SK-N-SH treated with all-trans-retinoic acid at 6 μM for 48 hours (cell line): Measurements from ENCODE around the gene PCSK1.

ENCODE experiments used
- ARNTL ChIP-seq: fragments of 450-650 bp; formaldehyde crosslinking; IDR thresholded peaks from 2 replicates; pipeline ENCODE4 v1.5.0; 2020; ENCODE audit warnings: low read depth, mild to moderate bottlenecking, moderate library complexity, borderline replicate concordance
- BACH2 ChIP-seq: fragments of 250-450 bp; sonication (Bioruptor Pico); IDR thresholded peaks from 2 replicates; pipeline ENCODE4 v1.9.0; 2021; ENCODE audit warnings: mild to moderate bottlenecking, borderline replicate concordance
- ESRRG ChIP-seq: fragments of 250-450 bp; sonication (Bioruptor Pico); IDR thresholded peaks from 2 replicates; pipeline ENCODE4 v1.6.1; 2021; ENCODE audit warnings: mild to moderate bottlenecking
- GLIS3 ChIP-seq: fragments of 250-450 bp; sonication (Bioruptor Pico); IDR thresholded peaks from 2 replicates; pipeline ENCODE4 v1.5.0; 2020; ENCODE audit warnings: mild to moderate bottlenecking, moderate library complexity
- ISL1 ChIP-seq: fragments of 250-450 bp; sonication (Bioruptor Pico); IDR thresholded peaks from 2 replicates; pipeline ENCODE4 v2.1.2; 2022; ENCODE audit warnings: mild to moderate bottlenecking, moderate library complexity
- TCF4 ChIP-seq: fragments of 250-450 bp; sonication (Bioruptor Pico); IDR thresholded peaks from 2 replicates; pipeline ENCODE4 v1.8.0; 2021; ENCODE audit warnings: mild to moderate bottlenecking, moderate library complexity, borderline replicate concordance
- TOX ChIP-seq: fragments of 250-450 bp; sonication (Bioruptor Pico); IDR thresholded peaks from 2 replicates; pipeline ENCODE4 v1.8.0; 2021; ENCODE audit warnings: mild to moderate bottlenecking, moderate library complexity, borderline replicate concordance
- ZFP3 ChIP-seq: fragments of 250-450 bp; sonication (Bioruptor Pico); IDR thresholded peaks from 2 replicates; pipeline ENCODE4 v1.5.0; 2020; ENCODE audit warnings: mild to moderate bottlenecking, moderate library complexity
- ZFP30 ChIP-seq: fragments of 450-650 bp; formaldehyde crosslinking; IDR thresholded peaks from 2 replicates; pipeline ENCODE4 v1.5.0; 2022; ENCODE audit warnings: mild to moderate bottlenecking, moderate library complexity
- ZNF70 ChIP-seq: fragments of 450-650 bp; formaldehyde crosslinking; IDR thresholded peaks from 2 replicates; pipeline ENCODE4 v1.5.0; 2020; ENCODE audit warnings: mild to moderate bottlenecking, moderate library complexity
- TF ChIP-seq, protein P1 (sequence below): fragments of 250-450 bp; sonication (Bioruptor Pico); IDR thresholded peaks from 2 replicates; pipeline ENCODE4 v1.8.0; 2020; ENCODE audit warnings: mild to moderate bottlenecking, moderate library complexity, borderline replicate concordance
- TF ChIP-seq, protein P2 (sequence below): fragments of 250-450 bp; sonication (Bioruptor Pico); IDR thresholded peaks from 2 replicates; pipeline ENCODE4 v1.5.1; 2020; ENCODE audit warnings: low read depth, mild to moderate bottlenecking, moderate library complexity

DNA sequence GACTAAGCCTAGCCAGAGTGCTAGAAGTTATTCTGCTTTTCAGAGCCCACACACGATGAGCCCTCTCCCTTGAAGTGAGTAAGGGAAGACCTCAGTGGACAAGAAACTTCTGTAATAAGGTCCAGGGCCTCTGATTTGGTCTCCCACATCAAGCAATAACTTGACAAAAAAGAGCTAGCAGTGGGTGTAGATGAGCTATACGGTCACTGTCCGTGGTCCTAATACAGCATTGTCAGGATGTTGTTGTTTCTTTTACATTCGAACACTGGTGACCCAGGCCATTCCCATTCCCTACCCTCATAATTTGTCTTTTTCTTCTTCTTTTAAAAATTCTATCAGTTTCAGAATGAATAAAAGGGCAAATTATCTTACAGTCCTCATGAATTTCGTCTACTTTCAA is 5.2 kb downstream of the PCSK1 start:
- no peak for TF ChIP-seq GLIS3 (CRISPR knock-in tag)
- no peak for TF ChIP-seq ARNTL (CRISPR knock-in tag)
- TF ChIP-seq, protein P1, sequence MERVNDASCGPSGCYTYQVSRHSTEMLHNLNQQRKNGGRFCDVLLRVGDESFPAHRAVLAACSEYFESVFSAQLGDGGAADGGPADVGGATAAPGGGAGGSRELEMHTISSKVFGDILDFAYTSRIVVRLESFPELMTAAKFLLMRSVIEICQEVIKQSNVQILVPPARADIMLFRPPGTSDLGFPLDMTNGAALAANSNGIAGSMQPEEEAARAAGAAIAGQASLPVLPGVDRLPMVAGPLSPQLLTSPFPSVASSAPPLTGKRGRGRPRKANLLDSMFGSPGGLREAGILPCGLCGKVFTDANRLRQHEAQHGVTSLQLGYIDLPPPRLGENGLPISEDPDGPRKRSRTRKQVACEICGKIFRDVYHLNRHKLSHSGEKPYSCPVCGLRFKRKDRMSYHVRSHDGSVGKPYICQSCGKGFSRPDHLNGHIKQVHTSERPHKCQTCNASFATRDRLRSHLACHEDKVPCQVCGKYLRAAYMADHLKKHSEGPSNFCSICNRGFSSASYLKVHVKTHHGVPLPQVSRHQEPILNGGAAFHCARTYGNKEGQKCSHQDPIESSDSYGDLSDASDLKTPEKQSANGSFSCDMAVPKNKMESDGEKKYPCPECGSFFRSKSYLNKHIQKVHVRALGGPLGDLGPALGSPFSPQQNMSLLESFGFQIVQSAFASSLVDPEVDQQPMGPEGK (CRISPR knock-in tag), result no peak
- TF ChIP-seq ZFP30 (CRISPR knock-in tag), result no peak
- TF ChIP-seq BACH2 (CRISPR knock-in tag), result no peak
- TF ChIP-seq ZNF70 (CRISPR knock-in tag), result no peak
- no peak for TF ChIP-seq ISL1 (CRISPR knock-in tag)
- no peak for TF ChIP-seq TOX (CRISPR knock-in tag)
- TF ChIP-seq ESRRG (CRISPR knock-in tag), result no peak
- TF ChIP-seq ZFP3 (CRISPR knock-in tag), result no peak
- TF ChIP-seq, protein P2, sequence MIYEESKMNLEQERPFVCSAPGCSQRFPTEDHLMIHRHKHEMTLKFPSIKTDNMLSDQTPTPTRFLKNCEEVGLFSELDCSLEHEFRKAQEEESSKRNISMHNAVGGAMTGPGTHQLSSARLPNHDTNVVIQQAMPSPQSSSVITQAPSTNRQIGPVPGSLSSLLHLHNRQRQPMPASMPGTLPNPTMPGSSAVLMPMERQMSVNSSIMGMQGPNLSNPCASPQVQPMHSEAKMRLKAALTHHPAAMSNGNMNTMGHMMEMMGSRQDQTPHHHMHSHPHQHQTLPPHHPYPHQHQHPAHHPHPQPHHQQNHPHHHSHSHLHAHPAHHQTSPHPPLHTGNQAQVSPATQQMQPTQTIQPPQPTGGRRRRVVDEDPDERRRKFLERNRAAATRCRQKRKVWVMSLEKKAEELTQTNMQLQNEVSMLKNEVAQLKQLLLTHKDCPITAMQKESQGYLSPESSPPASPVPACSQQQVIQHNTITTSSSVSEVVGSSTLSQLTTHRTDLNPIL (CRISPR knock-in tag), result no peak
- no peak for TF ChIP-seq TCF4 (CRISPR knock-in tag)
